PFSK-1 (cell line): ENCODE data around the gene GANAB.

ENCODE experiments used
- POLR2AphosphoS5 ChIP-seq: IDR thresholded peaks from 2 replicates; pipeline ENCODE4 v1.6.1; 2012; ENCODE audit warnings: low read depth, mild to moderate bottlenecking, control low read depth, low read length, moderate library complexity
- REST ChIP-seq, 2 experiments: IDR thresholded peaks; 2 replicates each; pipeline versions ENCODE4 v1.6.1 to v1.8.0; 2011 to 2012; ENCODE audit warnings: low read depth in 2 of 2, low read length in 2 of 2, control low read depth in 1 of 2, inconsistent platforms in 1 of 2, mild to moderate bottlenecking in 1 of 2, moderate library complexity in 1 of 2; ENCODE audit not compliant: insufficient read depth in 1 of 2

- TF ChIP-seq REST (IDR thresholded peaks at IDR 0.05; ENCODE audit: insufficient read depth in 1 of 2, low read depth in 2 of 2, low read length in 2 of 2) (no peak), POLR2AphosphoS5 (no peak)
These were observed 2.0 kb upstream of the GANAB start for GRCh38 chr11:62648185-62648966.
